Right lobe of liver (tissue), 6 donors: Measurements from ENCODE around the gene JDP2. TPM values are rescaled to one million over a fixed set of nuclear protein-coding genes. Genes with fewer than 3 reads are reported as not detected.

Source experiments
- ATAC-seq, 4 donors: fragments of 200-7000 bp; cut with Tn5 transposase; one replicate each; pipeline ENCODE4 v1.9.1; 2020; ENCODE audit warnings: mild to moderate bottlenecking in 4 of 4, moderate library complexity in 4 of 4
- DNase-seq, 3 donors: peaks; one replicate each; pipeline ENCODE4 v3.0.0-alpha.2; 2020
- H3K27ac ChIP-seq, 3 donors: fragments of 200-600 bp; one replicate each; pipeline ENCODE4 v1.8.0; 2022
- H3K27me3 ChIP-seq, 2 donors: fragments of 200-600 bp; one replicate each; pipeline ENCODE4 v1.8.0; 2022
- H3K36me3 ChIP-seq, 4 donors: fragments of 200-600 bp; sonication (generic) in 1 of 4; one replicate each; pipeline versions ENCODE4 v1.5.1 to v1.8.0; 2017 to 2022; ENCODE audit warnings: control low read depth in 1 of 4
- H3K4me1 ChIP-seq, 4 donors: fragments of 200-600 bp; sonication (generic) in 1 of 4; one replicate each; pipeline versions ENCODE4 v1.5.1 to v1.8.0; 2017 to 2022; ENCODE audit warnings: control low read depth in 1 of 4
- H3K4me3 ChIP-seq, 3 donors: fragments of 200-600 bp; one replicate each; pipeline ENCODE4 v1.8.0; 2022
- H3K9me3 ChIP-seq, 4 donors: fragments of 200-600 bp; sonication (generic) in 1 of 4; one replicate each; pipeline versions ENCODE4 v1.5.1 to v1.8.0; 2017 to 2022; ENCODE audit warnings: control low read depth in 1 of 4
- POLR2A ChIP-seq: fragments of 450-650 bp; IDR thresholded peaks from one replicate; pipeline ENCODE4 v1.6.1; 2017; ENCODE audit warnings: antibody characterized with exemption, mild to moderate bottlenecking
- WGBS: methylation state at CpG from one replicate; pipeline ENCODE4 v1.1.6; 2018; ENCODE audit warnings: low coverage, low lambda C conversion rate; ENCODE audit not compliant: insufficient coverage; ENCODE audit errors: missing lambda C conversion rate; 5-methylcytosine and 5-hydroxymethylcytosine counted together
- intact Hi-C, 2 donors: fragments of 100-400 bp; cut with DNase I; formaldehyde crosslinking; loops; one replicate each; pipeline versions ENCODE4 v1.11.2 to v1.14.1; 2022
- total RNA-seq, 6 experiments: library from RNA; depleted of rRNA in 2 of 6; stranded (reverse); fragments of >200 nt in 2 of 6; fragmentation: NEBNext Ultra II Directional in 3 of 6; extraction: Animal tissue kit (Norgen Biotek cat#: 25700) in 3 of 6; gene quantifications; one replicate each; pipeline versions ENCODE4 v1.1.0 to v1.2.4, GENCODE V29; 2016 to 2023
- TF ChIP-seq, protein P1 (sequence below), 4 donors: fragments of 200-600 bp in 3 of 4; fragments of 450-650 bp in 1 of 4; IDR thresholded peaks; one replicate each; pipeline versions ENCODE4 v1.5.1 to v1.8.0; 2016 to 2022; ENCODE audit warnings: antibody characterized with exemption in 4 of 4, mild to moderate bottlenecking in 2 of 4
- donor health status: DM: no; HTN: yes; CAD: no.
- donor health status: DM: no; HTN: no; CAD: no.
- donor health status: DM: no; HTN: no; CAD: no.
- donor health status: DM: no; HTN: yes; CAD: no.
- donor health status: DM: no; HTN: yes; CAD: no.

The JDP2 gene
- total RNA-seq, 6 experiments from 2014 or later = 8.3 to 22.0 (median 11.8) TPM

- Histone ChIP-seq H3K4me3 (no peak overlapping the region), H3K9me3 (no peaks in the 10 kb centered on the region), H3K4me1 (no peaks in the 10 kb centered on the region), H3K27me3 (no peaks in the 10 kb centered on the region), H3K27ac (no peak overlapping the region), H3K36me3 (no peaks in the 10 kb centered on the region)
- ATAC-seq = no peak
- DNase-seq = no peak
- intact Hi-C loops = no loop called here
- WGBS = 69% methylated on average over 7 of the region's 16 CpGs
- TF ChIP-seq POLR2A = no peak
- TF ChIP-seq, protein P1, sequence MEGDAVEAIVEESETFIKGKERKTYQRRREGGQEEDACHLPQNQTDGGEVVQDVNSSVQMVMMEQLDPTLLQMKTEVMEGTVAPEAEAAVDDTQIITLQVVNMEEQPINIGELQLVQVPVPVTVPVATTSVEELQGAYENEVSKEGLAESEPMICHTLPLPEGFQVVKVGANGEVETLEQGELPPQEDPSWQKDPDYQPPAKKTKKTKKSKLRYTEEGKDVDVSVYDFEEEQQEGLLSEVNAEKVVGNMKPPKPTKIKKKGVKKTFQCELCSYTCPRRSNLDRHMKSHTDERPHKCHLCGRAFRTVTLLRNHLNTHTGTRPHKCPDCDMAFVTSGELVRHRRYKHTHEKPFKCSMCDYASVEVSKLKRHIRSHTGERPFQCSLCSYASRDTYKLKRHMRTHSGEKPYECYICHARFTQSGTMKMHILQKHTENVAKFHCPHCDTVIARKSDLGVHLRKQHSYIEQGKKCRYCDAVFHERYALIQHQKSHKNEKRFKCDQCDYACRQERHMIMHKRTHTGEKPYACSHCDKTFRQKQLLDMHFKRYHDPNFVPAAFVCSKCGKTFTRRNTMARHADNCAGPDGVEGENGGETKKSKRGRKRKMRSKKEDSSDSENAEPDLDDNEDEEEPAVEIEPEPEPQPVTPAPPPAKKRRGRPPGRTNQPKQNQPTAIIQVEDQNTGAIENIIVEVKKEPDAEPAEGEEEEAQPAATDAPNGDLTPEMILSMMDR (IDR thresholded peaks at IDR 0.05) = no peak
These were observed 71.5 kb downstream of the JDP2 start for GRCh38 chr14:75499084-75499875.

- intact Hi-C loops = no loop called here
- WGBS = 84% methylated on average over 3 of the region's 3 CpGs
These were observed 73.3 kb downstream of the JDP2 start for GRCh38 chr14:75501080-75501479.

GRCh38 chr14:75504411-75504810 is 76.6 kb downstream of the JDP2 start:
- no peak for ATAC-seq
- TF ChIP-seq, protein P1 (IDR thresholded peaks at IDR 0.05) = no peak
- TF ChIP-seq POLR2A = no peak
- 93% methylated on average over 1 of the region's 1 CpG for WGBS

More at GRCh38 chr14:75501080-75501479, 73.3 kb downstream of the JDP2 start:
- H3K36me3 ChIP-seq = no peaks in the 10 kb centered on the region
- TF ChIP-seq, protein P1 (IDR thresholded peaks at IDR 0.05) = no peak
- TF ChIP-seq POLR2A = no peak
- no peak for ATAC-seq
- no peak for DNase-seq
- H3K4me3 ChIP-seq = no peak overlapping the region
- H3K4me1 ChIP-seq = no peaks in the 10 kb centered on the region
- no peaks in the 10 kb centered on the region for H3K9me3 ChIP-seq
- H3K27me3 ChIP-seq = no peaks in the 10 kb centered on the region
- no peak overlapping the region for H3K27ac ChIP-seq

GRCh38 chr14:75506930-75507329 is 79.1 kb downstream of the JDP2 start:
- DNase-seq (no peak), ATAC-seq (no peak)
- Histone ChIP-seq H3K36me3 (no peaks in the 10 kb centered on the region), H3K27me3 (no peaks in the 10 kb centered on the region), H3K4me1 (no peaks in the 10 kb centered on the region), H3K27ac (no peak overlapping the region), H3K4me3 (no peak overlapping the region), H3K9me3 (no peaks in the 10 kb centered on the region)
- intact Hi-C loops = no loop called here
- TF ChIP-seq POLR2A = no peak
- TF ChIP-seq, protein P1 (IDR thresholded peaks at IDR 0.05) = no peak
- 77% methylated on average over 1 of the region's 1 CpG for WGBS

More at GRCh38 chr14:75504411-75504810, 76.6 kb downstream of the JDP2 start:
- intact Hi-C loops = no loop called here
- Histone ChIP-seq H3K4me1 (no peaks in the 10 kb centered on the region), H3K4me3 (no peak overlapping the region), H3K9me3 (no peaks in the 10 kb centered on the region), H3K27me3 (no peaks in the 10 kb centered on the region), H3K27ac (no peak overlapping the region), H3K36me3 (no peaks in the 10 kb centered on the region)
- no peak for DNase-seq
